HCT116 (cell line): Measurements from ENCODE around the gene NOXRED1. TPM values are rescaled to one million over a fixed set of nuclear protein-coding genes. Genes with fewer than 3 reads are reported as not detected.

Source experiments
- ATAC-seq: fragments of 200-7000 bp; cut with Tn5 transposase; 2 replicates; pipeline ENCODE4 v1.9.1; 2020; ENCODE audit warnings: mild to moderate bottlenecking, moderate library complexity
- BruUV-seq: library from RNA; stranded (reverse); fragments of 400-500 nt; replicated peaks from 2 replicates; lab custom pipeline; 2021; lab: Mats Ljungman, UMichigan
- CTCF ChIA-PET: fragments of 300-600 bp; sonication (Branson Sonifier 250); formaldehyde crosslinking; loops from one replicate; lab custom pipeline; 2021; ENCODE audit warnings: antibody characterized with exemption; lab: Charles Lee
- POLR2A ChIA-PET: fragments of 300-600, 350-600 bp; sonication (Branson Sonifier 250); formaldehyde crosslinking; loops from one replicate; lab custom pipeline; 2021; ENCODE audit warnings: antibody characterized with exemption; lab: Charles Lee
- RAD21 ChIA-PET, 2 experiments: fragments of 300-600 bp; sonication (Branson Sonifier 250); formaldehyde crosslinking; loops; one replicate each; lab custom pipeline; 2023; ENCODE audit warnings: low total read pairs in 2 of 2; ENCODE audit not compliant: uncharacterized antibody in 2 of 2, unreplicated experiment in 2 of 2, low non-redundant PET in 1 of 2; lab: Charles Lee
- DNase-seq: peaks from one replicate; pipeline ENCODE4 v3.0.0-alpha.2; 2010; ENCODE audit warnings: low read depth, low spot score
- H2AFZ ChIP-seq: fragments of 200-600 bp; shearing (Covaris generic), sonication (generic); 2 replicates; pipeline ENCODE4 v1.6.1; 2017; ENCODE audit warnings: low read depth, mixed run types, mixed read lengths, antibody characterized with exemption, low read length; ENCODE audit not compliant: poor library complexity, severe bottlenecking
- H3K27ac ChIP-seq: 2 replicates; pipeline ENCODE4 v1.5.1; 2012; ENCODE audit warnings: low read depth, low read length
- H3K27me3 ChIP-seq: fragments of 200-600 bp; sonication (generic); 2 replicates; pipeline ENCODE4 v1.6.1; 2016; ENCODE audit warnings: mixed run types, low read length, mixed read lengths; ENCODE audit not compliant: insufficient read depth
- H3K36me3 ChIP-seq, 2 experiments: fragments of 200-500 bp in 1 of 2; fragments of 200-600 bp in 1 of 2; sonication (Bioruptor generic) in 1 of 2; sonication (generic) in 1 of 2; 2 replicates each; pipeline versions ENCODE4 v1.5.1 to v1.6.1; 2014 to 2016; ENCODE audit warnings: low read length in 2 of 2, inconsistent platforms in 1 of 2, mixed read lengths in 1 of 2, mixed run types in 1 of 2; ENCODE audit not compliant: insufficient read depth in 2 of 2, control insufficient read depth in 1 of 2
- H3K4me1 ChIP-seq, 2 experiments: fragments of 200-600 bp in 1 of 2; sonication (generic) in 1 of 2; 2 replicates each; pipeline versions ENCODE4 v1.5.1 to v1.6.1; 2012 to 2017; ENCODE audit warnings: low read length in 2 of 2, inconsistent platforms in 1 of 2, mild to moderate bottlenecking in 1 of 2, mixed read lengths in 1 of 2, mixed run types in 1 of 2, moderate library complexity in 1 of 2; ENCODE audit not compliant: insufficient read depth in 2 of 2, control insufficient read depth in 1 of 2
- H3K4me2 ChIP-seq: fragments of 200-600 bp; sonication (generic); 2 replicates; pipeline ENCODE4 v1.6.1; 2017; ENCODE audit warnings: mixed run types, low read length, mixed read lengths
- H3K4me3 ChIP-seq, 2 experiments: fragments of 200-600 bp in 1 of 2; sonication (generic) in 1 of 2; replicated peaks in 1 of 2; 2 replicates each; pipeline ENCODE4 v1.5.1; 2011 to 2016; ENCODE audit warnings: low read length in 2 of 2, control low read depth in 1 of 2, low read depth in 1 of 2, mild to moderate bottlenecking in 1 of 2, mixed read lengths in 1 of 2, mixed run types in 1 of 2
- H3K79me2 ChIP-seq: fragments of 200-600 bp; sonication (generic); 2 replicates; pipeline ENCODE4 v1.6.1; 2017; ENCODE audit warnings: mild to moderate bottlenecking, mixed run types, low read length, moderate library complexity, mixed read lengths; ENCODE audit not compliant: insufficient read depth
- H3K9ac ChIP-seq: fragments of 200-600 bp; sonication (generic); 2 replicates; pipeline ENCODE4 v1.6.1; 2016; ENCODE audit warnings: low read length, mixed read lengths
- H3K9me2 ChIP-seq: fragments of 200-600 bp; sonication (generic), shearing (Covaris generic); 2 replicates; pipeline ENCODE4 v1.6.1; 2017; ENCODE audit warnings: mixed run types, mild to moderate bottlenecking, moderate library complexity; ENCODE audit not compliant: insufficient read depth
- H3K9me3 ChIP-seq, 2 experiments: fragments of 200-500 bp in 1 of 2; fragments of 200-600 bp in 1 of 2; sonication (Bioruptor generic) in 1 of 2; sonication (generic) in 1 of 2; 2 replicates each; pipeline ENCODE4 v1.6.1; 2014 to 2017; ENCODE audit warnings: low read length in 2 of 2, mixed read lengths in 2 of 2, inconsistent platforms in 1 of 2, low read depth in 1 of 2, mild to moderate bottlenecking in 1 of 2, mixed run types in 1 of 2, moderate library complexity in 1 of 2; ENCODE audit not compliant: control insufficient read depth in 1 of 2, insufficient read depth in 1 of 2
- H4K20me1 ChIP-seq: fragments of 200-600 bp; sonication (generic), shearing (Covaris generic); 2 replicates; pipeline ENCODE4 v1.6.1; 2017; ENCODE audit warnings: mixed run types, mild to moderate bottlenecking, moderate library complexity; ENCODE audit not compliant: insufficient read depth
- ATF3 ChIP-seq: IDR thresholded peaks from 2 replicates; pipeline ENCODE4 v1.6.1; 2012
- CBX3 ChIP-seq: IDR thresholded peaks from 2 replicates; pipeline ENCODE4 v1.6.1; 2012; ENCODE audit warnings: low read depth
- CEBPB ChIP-seq: IDR thresholded peaks from 2 replicates; pipeline ENCODE4 v1.6.1; 2012; ENCODE audit warnings: low read depth
- CTCF ChIP-seq, 3 experiments: fragments of 200-600 bp in 1 of 3; sonication (generic) in 1 of 3; IDR thresholded peaks in 2 of 3; conservative IDR thresholded peaks in 1 of 3; 2 replicates each; pipeline ENCODE4 v1.5.1; 2012 to 2017; ENCODE audit warnings: low read depth in 2 of 3, low read length in 2 of 3, antibody characterized with exemption in 1 of 3, borderline replicate concordance in 1 of 3, control low read depth in 1 of 3, mild to moderate bottlenecking in 1 of 3, mixed read lengths in 1 of 3, mixed run types in 1 of 3, moderate library complexity in 1 of 3; ENCODE audit not compliant: insufficient read depth in 1 of 3
- EZH2 ChIP-seq: fragments of 200-600 bp; sonication (generic); IDR thresholded peaks from 2 replicates; pipeline ENCODE4 v1.6.1; 2017; ENCODE audit warnings: antibody characterized with exemption, mixed run types
- EZH2phosphoT487 ChIP-seq: fragments of 200-600 bp; IDR thresholded peaks from 2 replicates; pipeline ENCODE4 v1.6.1; 2018; ENCODE audit warnings: antibody characterized with exemption, borderline replicate concordance
- FOSL1 ChIP-seq: IDR thresholded peaks from 2 replicates; pipeline ENCODE4 v1.6.1; 2012; ENCODE audit warnings: low read depth
- POLR2A ChIP-seq: IDR thresholded peaks from 2 replicates; pipeline ENCODE4 v1.7.0; 2011; ENCODE audit warnings: borderline replicate concordance; ENCODE audit not compliant: insufficient read depth, insufficient read length; ENCODE audit errors: extremely low read depth
- POLR2AphosphoS5 ChIP-seq: IDR thresholded peaks from 2 replicates; pipeline ENCODE4 v1.6.1; 2011; ENCODE audit warnings: mild to moderate bottlenecking, low read depth, low read length, moderate library complexity
- REST ChIP-seq: IDR thresholded peaks from 2 replicates; pipeline ENCODE4 v1.6.1; 2012; ENCODE audit warnings: low read depth
- SP1 ChIP-seq: IDR thresholded peaks from 2 replicates; pipeline ENCODE4 v1.6.1; 2012; ENCODE audit warnings: low read depth
- SRF ChIP-seq: IDR thresholded peaks from 2 replicates; pipeline ENCODE4 v1.6.1; 2012; ENCODE audit warnings: low read depth
- TCF7L2 ChIP-seq: IDR thresholded peaks from 2 replicates; pipeline ENCODE4 v1.7.0; 2011; ENCODE audit warnings: borderline replicate concordance, inconsistent platforms; ENCODE audit not compliant: insufficient read depth, insufficient read length; ENCODE audit errors: extremely low read depth
- YY1 ChIP-seq: IDR thresholded peaks from 2 replicates; pipeline ENCODE4 v1.6.1; 2011; ENCODE audit warnings: low read length, low read depth, moderate library complexity, mild to moderate bottlenecking; ENCODE audit not compliant: insufficient replicate concordance; ENCODE audit errors: extremely low read depth
- ZFX ChIP-seq: fragments of 450-650 bp; IDR thresholded peaks from 2 replicates; pipeline ENCODE4 v1.6.1; 2017
- ZNF274 ChIP-seq: fragments of 200-500 bp; sonication (Bioruptor generic); IDR thresholded peaks from 2 replicates; pipeline ENCODE4 v1.6.1; 2014; ENCODE audit warnings: mild to moderate bottlenecking, low read depth, low read length, inconsistent platforms
- intact Hi-C: fragments of 100-400 bp; cut with micrococcal nuclease; formaldehyde crosslinking; loops from 2 replicates; pipeline ENCODE4 v1.10.0; 2022
- total RNA-seq: library from RNA; stranded (reverse); gene quantifications from one replicate; pipeline ENCODE4 v1.2.1, GENCODE V29; 2021; ENCODE audit not compliant: unreplicated experiment

NOXRED1 gene
- total RNA-seq, 1 experiment from 2014 or later, result 0.66 TPM

GRCh38 chr14:77421201-77421600, 2.1 kb downstream of the NOXRED1 start:
- intact Hi-C loops, result no loop called here
- POLR2A ChIA-PET, result no interaction called here
- RAD21 ChIA-PET, result no interaction called here

More at GRCh38 chr14:77421201-77421600, 2.1 kb downstream of the NOXRED1 start:
- Histone ChIP-seq H3K79me2 (no peaks in the 10 kb centered on the region), H3K36me3 (peaks cover 3 to 14% of the 10 kb centered on the region in 2 experiments; a peak in 3 of 4 replicates), H3K4me1 (no peaks in the 10 kb centered on the region), H3K9me2 (no peaks in the 10 kb centered on the region), H3K4me2 (no peak overlapping the region), H3K9me3 (no peaks in the 10 kb centered on the region; a peak in 1 of 4 replicates), H2AFZ (no peak overlapping the region), H3K27ac (no peak overlapping the region), H3K4me3 (no peak overlapping the region), H3K27me3 (no peaks in the 10 kb centered on the region), H3K9ac (no peak overlapping the region), H4K20me1 (no peaks in the 10 kb centered on the region)
- CTCF ChIA-PET, result no interaction called here
- BruUV-seq, result no TSS peak
- no peak for DNase-seq
- no peak for TF ChIP-seq EZH2
- no peak for TF ChIP-seq ATF3
- no peak for TF ChIP-seq ZNF274
- no peak for TF ChIP-seq CBX3
- TF ChIP-seq SRF, result no peak
- TF ChIP-seq FOSL1, result no peak
- no peak for TF ChIP-seq CEBPB
- TF ChIP-seq ZFX, result no peak
- no peak for TF ChIP-seq POLR2AphosphoS5
- TF ChIP-seq POLR2A, result no peak
- TF ChIP-seq CTCF (IDR thresholded peaks at IDR 0.05 in 2 of 3, conservative IDR thresholded peaks at IDR 0.05 in 1 of 3; ENCODE audit: borderline replicate concordance in 1 of 3, insufficient read depth in 1 of 3, low read depth in 2 of 3, low read length in 2 of 3), result no peak
- no peak for TF ChIP-seq REST
- TF ChIP-seq EZH2phosphoT487, result no peak
- TF ChIP-seq YY1, result no peak
- no peak for TF ChIP-seq SP1
- no peak for TF ChIP-seq TCF7L2
- ATAC-seq, result no peak
